ENCODE data around the gene TRMT112. TPM values are rescaled to one million over a fixed set of nuclear protein-coding genes. Genes with fewer than 3 reads are reported as not detected.

Gene TRMT112
- total RNA-seq, 2 donors from 2014 or later, result 110 to 151 TPM

- DNase-seq (ENCODE audit: low spot score), result peak; percentile 83
- Histone ChIP-seq H3K9me3 (no peaks in the 10 kb centered on the region), H3K27me3 (no peaks in the 10 kb centered on the region), H3K4me3 (peak within 1 kb of the TSS; percentile 67 to 68), H3K36me3 (peaks cover 6% of the 10 kb centered on the region), H3K27ac (peak within 1 kb of the TSS; percentile 90 to 96), H3K4me1 (peaks cover 0 to 48% of the 10 kb centered on the region in 2 donors)
- TF ChIP-seq CTCF (IDR thresholded peaks at IDR 0.05), result no peak
Measured at GRCh38 chr11:64284962-64285884, 32.1 kb downstream of the TRMT112 start, which contains the start of gene GPR137. GPR137 (plus strand) TSS chr11:64285848; CDS start chr11:64286525, 677 bp downstream.

DNA sequence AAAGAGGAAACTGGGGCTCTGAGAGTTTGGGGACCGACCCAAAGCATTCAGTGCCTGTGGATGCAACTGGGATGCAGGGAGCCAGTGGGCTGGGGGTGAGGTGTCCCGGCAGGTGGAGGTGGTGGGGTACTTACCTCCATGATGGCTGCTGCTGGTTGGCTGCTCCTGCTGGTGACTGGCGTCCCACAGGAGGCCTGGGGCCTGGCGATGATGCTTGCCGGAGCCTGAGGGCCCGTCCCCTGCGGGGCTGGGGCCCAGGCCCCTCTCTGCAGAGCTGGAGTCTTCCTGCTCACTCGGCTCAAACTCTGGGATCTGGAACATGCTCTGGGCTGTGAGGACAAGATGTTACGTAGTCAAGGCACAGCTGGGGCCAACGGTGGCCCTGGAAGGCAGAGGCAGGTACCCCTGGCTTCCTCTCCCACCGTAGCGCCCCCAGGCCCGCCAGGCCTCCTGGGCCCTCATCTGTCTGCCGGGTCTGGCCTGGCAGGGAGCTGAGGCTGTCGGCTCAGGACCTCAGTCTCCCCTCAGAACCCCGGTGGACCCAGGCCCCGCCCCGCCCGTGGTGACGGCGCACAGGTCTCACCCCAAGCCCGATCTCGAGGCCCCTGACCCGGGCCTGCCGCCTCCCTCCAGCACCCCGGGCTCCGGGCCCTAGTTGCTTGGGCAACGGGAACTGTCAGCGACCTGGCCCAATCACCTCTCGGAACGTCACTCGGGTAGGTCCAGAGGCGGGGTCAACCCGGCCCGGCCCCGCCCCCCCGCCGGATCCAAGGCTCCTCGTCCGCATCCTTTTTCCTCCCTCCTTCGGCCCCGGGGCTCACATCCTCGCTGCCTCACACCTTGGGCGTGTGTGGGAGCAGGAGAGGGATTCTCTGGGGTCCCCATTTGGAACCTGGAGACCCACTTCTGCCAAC is 33.1 kb downstream of the TRMT112 start, which contains the start of gene BAD:
TSS of gene BAD (minus strand) at position 618 of the 914 bp plus-strand sequence. CDS start at position 321, 297 bp downstream.
- Histone ChIP-seq H3K36me3 (peaks cover 6% of the 10 kb centered on the region), H3K27me3 (no peaks in the 10 kb centered on the region), H3K4me1 (peaks cover 0 to 48% of the 10 kb centered on the region in 2 donors), H3K9me3 (no peaks in the 10 kb centered on the region), H3K27ac (peak within 1 kb of the TSS; percentile 90 to 96), H3K4me3 (peak within 1 kb of the TSS; percentile 67 to 68)
- peak; percentile 97 for DNase-seq (ENCODE audit: low spot score)
- TF ChIP-seq CTCF (IDR thresholded peaks at IDR 0.05), result no peak

DNA sequence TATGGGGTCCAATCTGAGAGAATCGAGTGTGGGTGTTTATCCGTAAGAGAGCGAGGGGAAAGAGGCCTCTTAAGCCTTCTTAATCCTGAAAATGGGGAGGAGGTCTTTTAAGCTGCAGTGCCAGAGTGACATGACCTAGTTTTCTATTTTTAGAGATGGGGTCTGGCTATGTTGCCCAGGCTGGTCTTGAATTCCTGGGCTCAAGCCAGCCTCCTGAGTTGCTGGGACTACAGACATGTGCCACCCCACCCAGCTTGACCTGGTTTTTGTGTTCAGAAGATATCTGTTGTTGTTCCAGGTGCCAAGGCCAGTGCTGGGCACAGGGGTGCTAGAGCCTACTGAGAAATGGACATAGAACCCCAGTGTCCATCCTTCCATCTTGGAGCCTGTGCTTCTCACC is 34.3 kb downstream of the TRMT112 start:
- TF ChIP-seq CTCF (IDR thresholded peaks at IDR 0.05), result no peak
- H3K36me3 ChIP-seq, result peaks cover 12% of the 10 kb centered on the region
- H3K9me3 ChIP-seq, result no peaks in the 10 kb centered on the region
- no peak for DNase-seq (ENCODE audit: low spot score)
- H3K4me3 ChIP-seq, result no peak overlapping the region
- no peak overlapping the region for H3K27ac ChIP-seq
- peaks cover 0 to 48% of the 10 kb centered on the region in 2 donors for H3K4me1 ChIP-seq
- no peaks in the 10 kb centered on the region for H3K27me3 ChIP-seq

GRCh38 chr11:64281957-64282770 is 35.2 kb downstream of the TRMT112 start:
- Histone ChIP-seq H3K27ac (peak overlapping the region; percentile 64 to 73), H3K4me3 (no peak overlapping the region), H3K27me3 (no peaks in the 10 kb centered on the region), H3K9me3 (no peaks in the 10 kb centered on the region), H3K36me3 (peaks cover 21% of the 10 kb centered on the region), H3K4me1 (peaks cover 0 to 48% of the 10 kb centered on the region in 2 donors)
- TF ChIP-seq CTCF (IDR thresholded peaks at IDR 0.05), result no peak
- no peak for DNase-seq (ENCODE audit: low spot score)
